LNCaP clone FGC (cell line): ENCODE data around the gene NXPE2.

ENCODE experiments used
- DNase-seq: peaks from one replicate; pipeline ENCODE4 v3.0.0-alpha.2; 2011; ENCODE audit warnings: low read depth
- H3K4me3 ChIP-seq: 2 replicates; pipeline ENCODE4 v1.5.1; 2011; ENCODE audit warnings: mild to moderate bottlenecking, low read depth, low read length, control low read depth
- CTCF ChIP-seq: IDR thresholded peaks from 2 replicates; pipeline ENCODE4 v1.5.1; 2012; ENCODE audit warnings: mild to moderate bottlenecking; ENCODE audit not compliant: control insufficient read depth, insufficient read depth; ENCODE audit errors: extremely low read depth

Gene NXPE2

GRCh38 chr11:114736806-114737205, 58.5 kb downstream of the NXPE2 start:
- no peak for DNase-seq
- H3K4me3 ChIP-seq, result no peak overlapping the region
- TF ChIP-seq CTCF, result no peak

DNA sequence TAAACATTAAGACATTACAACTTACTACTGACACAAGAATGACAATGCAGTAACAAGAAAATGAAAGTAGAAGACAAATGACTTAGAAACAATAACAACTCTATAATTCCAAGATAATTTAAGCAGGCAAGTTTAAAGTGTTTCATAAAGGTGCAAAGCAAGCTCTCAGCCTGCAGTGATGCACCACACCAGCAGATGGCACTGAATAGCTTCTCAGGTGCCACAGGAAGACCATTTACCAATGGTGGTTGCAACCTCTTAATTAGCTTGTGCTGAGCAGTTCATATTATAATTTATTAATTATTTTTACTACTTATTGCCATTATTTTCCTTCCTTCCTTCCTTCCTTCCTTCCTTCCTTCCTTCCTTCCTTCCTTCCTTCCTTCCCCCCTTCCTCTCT, 60.6 kb downstream of the NXPE2 start:
- DNase-seq, result peak; percentile 41
- peak; percentile 98 for TF ChIP-seq CTCF
- H3K4me3 ChIP-seq, result no peak overlapping the region

- no peak for DNase-seq
- no peak for TF ChIP-seq CTCF
- H3K4me3 ChIP-seq, result no peak overlapping the region
These were observed 66.9 kb downstream of the NXPE2 start for GRCh38 chr11:114745150-114745671.

DNA sequence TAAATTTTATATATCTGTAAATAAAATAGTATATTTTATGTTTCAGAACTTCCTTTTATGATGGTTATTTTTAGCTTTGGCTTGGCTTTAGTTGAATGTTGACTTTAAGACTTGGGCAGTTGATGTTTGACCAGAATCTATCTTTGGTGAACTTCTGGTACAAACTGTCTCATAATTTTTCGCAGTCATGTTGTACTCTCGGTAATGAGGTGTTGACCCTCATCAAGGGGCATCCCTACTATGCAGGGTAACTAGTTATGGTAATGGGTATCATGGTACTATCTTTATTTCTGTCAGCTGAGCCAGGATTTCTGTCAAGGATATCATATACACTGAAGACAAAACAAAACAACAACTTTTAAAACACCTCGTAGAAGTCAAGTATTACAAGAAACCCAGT, 67.7 kb downstream of the NXPE2 start:
- H3K4me3 ChIP-seq, result no peak overlapping the region
- TF ChIP-seq CTCF, result no peak
- DNase-seq, result no peak
